ENCODE results near the gene RFX1.
A peak's percentile ranks its signal among the peaks of the same experiment; 100 is the strongest.
"Not testable (repeated sequence)": the region's sequence is repeated elsewhere in the genome, so short reads cannot be mapped to it uniquely, and the experiment has no call there.

RFX1 gene

GRCh38 chr19:13934785-13935109 is 71.4 kb downstream of the RFX1 start:
- no peak for DNase-seq (ENCODE audit: low spot score)

- DNase-seq (ENCODE audit: low spot score): no peak
These were observed 73.2 kb downstream of the RFX1 start for GRCh38 chr19:13932911-13933393.

GRCh38 chr19:13932149-13932637 is 73.9 kb downstream of the RFX1 start:
- DNase-seq (ENCODE audit: low spot score): peak; percentile 1

GRCh38 chr19:13931391-13932148 is 74.5 kb downstream of the RFX1 start:
- DNase-seq (ENCODE audit: low spot score): peak; percentile 4

- DNase-seq (ENCODE audit: low spot score): peak; percentile 5
These were observed 75.7 kb downstream of the RFX1 start for GRCh38 chr19:13930402-13930801.

GRCh38 chr19:13929956-13930355 is 76.2 kb downstream of the RFX1 start:
- peak; percentile 4 for DNase-seq (ENCODE audit: low spot score)

GRCh38 chr19:13929340-13929739 is 76.8 kb downstream of the RFX1 start:
- DNase-seq (ENCODE audit: low spot score): peak; percentile 13

- peak; percentile 2 for DNase-seq (ENCODE audit: low spot score)
These were observed 79.4 kb downstream of the RFX1 start for GRCh38 chr19:13926715-13927114.

GRCh38 chr19:13926010-13926409 is 80.1 kb downstream of the RFX1 start:
- no peak for DNase-seq (ENCODE audit: low spot score)

GRCh38 chr19:13923194-13923987 is 82.7 kb downstream of the RFX1 start:
- no peak for DNase-seq (ENCODE audit: low spot score)

- DNase-seq (ENCODE audit: low spot score): not testable (repeated sequence)
These were observed 84.0 kb downstream of the RFX1 start for GRCh38 chr19:13922118-13922517.

- peak; percentile 55 for DNase-seq (ENCODE audit: low spot score)
These were observed 85.0 kb downstream of the RFX1 start for GRCh38 chr19:13920940-13921747.

GRCh38 chr19:13920524-13920923 is 85.6 kb downstream of the RFX1 start:
- no peak for DNase-seq (ENCODE audit: low spot score)

- DNase-seq (ENCODE audit: low spot score): no peak
These were observed 87.3 kb downstream of the RFX1 start for GRCh38 chr19:13918726-13919411.

GRCh38 chr19:13917888-13918406 is 88.2 kb downstream of the RFX1 start:
- no peak for DNase-seq (ENCODE audit: low spot score)

- no peak for DNase-seq (ENCODE audit: low spot score)
These were observed 91.3 kb downstream of the RFX1 start for GRCh38 chr19:13914777-13915176.

GRCh38 chr19:13913352-13913751 is 92.8 kb downstream of the RFX1 start:
- no peak for DNase-seq (ENCODE audit: low spot score)
